Kidney epithelial cell (primary cell): ENCODE data around the gene DLX2. TPM values are rescaled to one million over a fixed set of nuclear protein-coding genes. Genes with fewer than 3 reads are reported as not detected.

Experiments
- DNase-seq: peaks from one replicate; pipeline ENCODE4 v3.0.0-alpha.2; 2010; ENCODE audit warnings: low read depth
- H3K27me3 ChIP-seq: 2 replicates; pipeline ENCODE4 v1.6.0; 2011; ENCODE audit warnings: low read length; ENCODE audit not compliant: control insufficient read depth, insufficient read depth
- H3K36me3 ChIP-seq: 2 replicates; pipeline ENCODE4 v1.5.1; 2011; ENCODE audit warnings: low read length; ENCODE audit not compliant: control insufficient read depth, insufficient read depth
- H3K4me3 ChIP-seq: 2 replicates; pipeline ENCODE4 v1.5.1; 2011; ENCODE audit warnings: low read depth, mild to moderate bottlenecking, control low read depth, low read length
- CTCF ChIP-seq: IDR thresholded peaks from 2 replicates; pipeline ENCODE4 v1.5.1; 2011; ENCODE audit warnings: mild to moderate bottlenecking, moderate library complexity, low read length, control low read depth, inconsistent platforms; ENCODE audit not compliant: insufficient read depth, poor library complexity, severe bottlenecking
- total RNA-seq: library from RNA; depleted of rRNA; stranded (reverse); fragments of >200 nt; gene quantifications from 2 replicates; pipeline ENCODE4 v1.2.3, GENCODE V29; 2015

DLX2 gene
- total RNA-seq, 1 donor from 2014 or later: 0.08 TPM

- no peak for TF ChIP-seq CTCF
- peaks cover 99% of the 10 kb centered on the region for H3K27me3 ChIP-seq
These were observed 17.8 kb downstream of the DLX2 start for GRCh38 chr2:172084645-172085459.

GRCh38 chr2:172084395-172084644 lies 18.4 kb downstream of the DLX2 start:
- Histone ChIP-seq H3K27me3 (peaks cover 94% of the 10 kb centered on the region), H3K4me3 (no peak overlapping the region)
- no peak for DNase-seq

More at GRCh38 chr2:172084645-172085459, 17.8 kb downstream of the DLX2 start:
- Histone ChIP-seq H3K4me3 (peak overlapping the region; percentile 42), H3K36me3 (no peaks in the 10 kb centered on the region)
- DNase-seq: peak; percentile 70

GRCh38 chr2:172083628-172084394 lies 18.9 kb downstream of the DLX2 start:
- H3K27me3 ChIP-seq: peaks cover 89% of the 10 kb centered on the region
- H3K4me3 ChIP-seq: no peak overlapping the region
- H3K36me3 ChIP-seq: no peaks in the 10 kb centered on the region
- no peak for TF ChIP-seq CTCF
- DNase-seq: no peak

More at GRCh38 chr2:172084395-172084644, 18.4 kb downstream of the DLX2 start:
- no peak for TF ChIP-seq CTCF
- no peaks in the 10 kb centered on the region for H3K36me3 ChIP-seq

GRCh38 chr2:172082944-172083627 lies 19.6 kb downstream of the DLX2 start:
- H3K36me3 ChIP-seq: no peaks in the 10 kb centered on the region
- no peak for DNase-seq
- no peak for TF ChIP-seq CTCF
- peaks cover 82% of the 10 kb centered on the region for H3K27me3 ChIP-seq
- H3K4me3 ChIP-seq: no peak overlapping the region

- Histone ChIP-seq H3K4me3 (no peak overlapping the region), H3K36me3 (no peaks in the 10 kb centered on the region), H3K27me3 (peaks cover 74% of the 10 kb centered on the region)
- TF ChIP-seq CTCF: no peak
- DNase-seq: no peak
These were observed 20.4 kb downstream of the DLX2 start for GRCh38 chr2:172082105-172082943.
